NCI-H1048 (cell line): ENCODE results near the gene ASTL.
"Not testable (repeated sequence)": the region's sequence is repeated elsewhere in the genome, so short reads cannot be mapped to it uniquely, and the experiment has no call there.

ENCODE experiments used
- DNase-seq: peaks from one replicate; lab custom pipeline; 2025; lab: John Stamatoyannopoulos, UW

ASTL gene

GRCh38 chr2:96098900-96099590 is 39.3 kb downstream of the ASTL start:
- DNase-seq = no peak

- DNase-seq = no peak
Measured at GRCh38 chr2:96097951-96098823, 40.1 kb downstream of the ASTL start.

- DNase-seq = no peak
Measured at GRCh38 chr2:96097441-96097840, 40.9 kb downstream of the ASTL start.

DNA sequence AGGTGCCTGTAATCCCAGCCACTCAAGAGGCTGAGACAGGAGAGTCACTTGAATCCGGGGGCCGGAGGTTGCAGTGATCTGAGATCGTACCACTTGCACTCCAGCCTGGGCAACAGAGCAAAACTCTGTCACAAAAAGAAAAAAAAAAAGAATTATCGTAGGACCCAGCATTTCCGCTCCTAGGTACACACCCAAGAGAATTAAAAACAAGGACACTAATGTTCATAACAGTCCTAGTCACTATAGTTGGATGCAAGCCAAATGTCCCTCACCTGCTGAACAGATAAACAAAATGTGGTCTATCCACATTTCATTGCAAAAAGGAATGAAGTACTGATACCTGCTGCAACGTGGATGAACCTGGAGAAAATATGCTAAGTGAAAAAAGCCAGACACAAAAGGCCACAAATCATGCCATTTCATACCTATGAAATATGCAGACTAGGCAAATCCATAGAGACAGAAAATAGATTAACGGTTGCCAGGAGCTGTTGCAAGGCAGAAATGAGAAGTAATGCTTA is 43.1 kb downstream of the ASTL start:
- DNase-seq = no peak

- no peak for DNase-seq
Measured at GRCh38 chr2:96093528-96093927, 44.8 kb downstream of the ASTL start.

- DNase-seq = no peak
Measured at GRCh38 chr2:96092951-96093350, 45.4 kb downstream of the ASTL start.

GRCh38 chr2:96092573-96092877 is 45.8 kb downstream of the ASTL start:
- no peak for DNase-seq

- no peak for DNase-seq
Measured at GRCh38 chr2:96091711-96092572, 46.4 kb downstream of the ASTL start.

- no peak for DNase-seq
Measured at GRCh38 chr2:96091141-96091710, 47.1 kb downstream of the ASTL start.

- no peak for DNase-seq
Measured at GRCh38 chr2:96090196-96090926, 47.9 kb downstream of the ASTL start.

DNA sequence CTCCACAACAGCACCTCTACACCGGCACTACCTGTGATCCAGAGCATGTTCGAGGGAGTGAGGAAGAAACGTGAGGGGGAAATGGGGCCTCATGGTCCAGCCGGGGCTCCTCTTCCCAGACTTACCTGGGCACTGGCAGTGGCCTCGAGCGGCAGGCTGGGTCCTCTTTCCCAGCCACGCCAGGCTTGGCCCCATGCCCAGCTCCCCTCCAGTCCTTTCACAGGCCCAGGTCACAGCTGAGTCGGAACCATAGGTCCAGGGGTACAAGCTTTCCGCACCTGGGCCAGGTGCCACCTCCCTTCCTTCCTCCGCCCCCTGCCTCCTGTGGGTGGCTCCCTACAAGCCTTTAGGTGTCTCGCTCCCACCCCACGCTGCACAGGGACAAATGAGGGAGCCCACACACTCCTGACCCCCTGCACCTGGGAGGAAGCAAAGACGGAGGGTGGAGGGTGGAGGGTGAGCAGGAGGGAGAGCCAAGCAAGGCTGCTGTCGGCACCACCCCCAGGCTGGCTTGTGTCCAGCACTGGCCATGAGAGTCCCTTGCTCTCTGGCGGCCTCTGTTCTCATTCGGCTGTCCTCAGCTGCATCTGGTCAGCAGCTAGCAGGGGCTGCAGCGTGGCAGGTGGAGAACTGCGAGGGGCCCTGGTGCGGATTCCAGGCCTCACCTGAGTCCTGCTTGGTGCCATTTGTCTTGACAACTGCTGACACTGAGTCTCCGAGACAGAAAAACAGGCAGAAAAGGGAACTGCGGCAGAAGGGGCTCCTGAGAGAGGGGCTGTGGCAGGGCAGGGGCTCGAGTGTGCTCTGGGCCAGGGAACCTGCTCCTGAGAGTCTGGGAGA is 48.7 kb downstream of the ASTL start:
- no peak for DNase-seq

DNA sequence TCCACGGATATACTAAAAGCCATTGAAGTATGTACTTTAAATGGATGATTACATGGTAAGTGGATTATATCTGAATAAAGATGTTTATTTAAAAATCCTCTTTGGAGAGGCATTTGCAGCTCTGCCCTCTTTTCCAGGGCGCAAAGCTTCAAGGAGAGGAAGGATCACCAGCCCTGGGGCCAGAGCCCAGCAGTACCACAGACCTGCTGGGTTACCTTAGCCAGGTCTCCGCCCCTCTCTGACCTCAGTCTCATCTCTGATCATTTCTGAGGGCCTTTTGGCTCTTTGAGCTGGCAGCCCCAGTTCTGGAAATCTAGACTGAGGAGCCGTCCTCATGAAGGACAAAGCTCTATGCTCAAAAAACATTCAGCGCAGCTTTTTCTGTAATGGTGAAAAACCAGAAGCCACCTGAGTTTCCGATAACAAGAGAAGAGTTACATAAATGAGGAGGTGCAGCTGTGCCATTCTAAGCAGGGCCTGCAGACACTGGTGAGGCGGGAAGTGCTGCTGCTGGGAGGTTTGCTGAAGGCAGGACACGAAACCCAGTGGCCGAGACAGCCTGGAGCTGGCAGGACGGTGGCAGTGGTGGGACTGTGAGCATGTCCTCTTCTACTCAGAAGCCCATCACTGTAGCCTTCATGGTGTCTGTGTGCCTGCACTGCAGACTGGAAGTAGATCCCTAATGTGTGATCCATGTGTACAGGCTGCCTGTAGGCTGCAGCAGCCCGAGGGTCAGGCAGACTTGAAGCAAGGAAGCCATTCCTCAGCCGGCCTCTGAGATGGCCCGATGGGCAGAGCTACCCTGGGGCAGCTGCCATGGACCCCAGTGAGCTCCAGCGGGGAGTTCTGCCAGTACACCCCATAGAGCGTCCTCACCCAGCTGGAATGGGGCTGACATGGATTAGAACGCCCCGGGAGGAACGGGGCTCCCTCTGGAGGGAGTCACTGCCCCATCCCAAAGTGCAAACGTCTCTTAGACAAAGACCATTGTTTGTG is 49.7 kb downstream of the ASTL start:
- DNase-seq = no peak

- no peak for DNase-seq
Measured at GRCh38 chr2:96087130-96087529, 51.2 kb downstream of the ASTL start.

- DNase-seq = no peak
Measured at GRCh38 chr2:96085541-96086355, 52.6 kb downstream of the ASTL start.

DNA sequence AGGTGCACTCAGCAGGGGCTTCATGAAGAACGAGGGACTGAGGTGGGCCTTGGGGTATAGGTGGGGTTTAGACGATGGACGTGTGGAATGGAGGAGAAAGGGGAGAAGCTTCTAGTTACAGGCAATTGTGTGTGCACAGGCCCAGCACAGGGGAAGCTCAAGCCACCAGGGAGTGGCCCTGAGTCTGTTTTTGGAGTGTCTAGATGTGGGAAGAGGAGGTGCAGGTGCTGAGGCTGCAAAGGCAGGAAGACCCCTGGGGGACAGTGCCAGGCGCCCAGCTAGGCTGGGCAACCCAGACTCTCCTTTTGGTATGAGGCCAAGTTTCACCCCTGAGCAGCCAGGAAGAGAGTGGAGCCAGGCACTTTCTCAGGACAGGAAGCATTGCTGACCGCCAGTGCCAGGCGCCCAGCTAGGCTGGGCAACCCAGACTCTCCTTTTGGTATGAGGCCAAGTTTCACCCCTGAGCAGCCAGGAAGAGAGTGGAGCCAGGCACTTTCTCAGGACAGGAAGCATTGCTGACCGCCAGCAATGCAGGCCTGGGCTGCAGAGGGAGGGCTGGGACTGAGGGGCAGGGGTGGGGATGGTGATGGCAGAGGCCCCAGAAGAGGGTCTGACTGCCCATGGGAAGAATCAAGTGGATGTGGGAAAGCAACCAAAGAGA is 53.3 kb downstream of the ASTL start:
- DNase-seq = not testable (repeated sequence)

- no peak for DNase-seq
Measured at GRCh38 chr2:96083989-96084857, 54.1 kb downstream of the ASTL start.
